GM12872 (cell line): Measurements from ENCODE around the gene PRR14L.

Source experiments
- TF ChIP-seq, protein P1 (sequence below): IDR thresholded peaks from 3 replicates; pipeline ENCODE4 v1.5.1; 2011; ENCODE audit warnings: low read depth, mild to moderate bottlenecking, low read length, moderate library complexity; ENCODE audit not compliant: insufficient read depth

Gene PRR14L

DNA sequence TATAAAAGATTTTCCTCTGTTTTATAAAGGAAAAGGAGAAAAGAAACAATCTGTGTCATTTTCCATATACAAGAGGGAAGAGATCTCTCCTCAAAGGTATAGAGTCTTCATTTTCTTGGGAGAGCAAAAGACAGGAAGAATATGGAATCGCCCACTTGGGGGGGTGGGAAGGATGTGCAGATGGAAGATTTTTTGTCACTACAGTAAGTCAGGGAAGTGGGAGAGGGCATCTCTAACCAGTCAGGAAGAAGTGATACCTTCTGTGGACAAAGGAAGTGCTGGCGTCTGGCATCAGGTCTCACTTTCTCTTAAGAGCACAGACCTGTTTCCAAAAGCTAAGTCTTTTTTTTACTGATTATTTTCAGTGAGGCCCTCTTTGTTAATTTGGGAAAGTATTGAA, 1.4 kb downstream of the PRR14L start:
- TF ChIP-seq, protein P1, sequence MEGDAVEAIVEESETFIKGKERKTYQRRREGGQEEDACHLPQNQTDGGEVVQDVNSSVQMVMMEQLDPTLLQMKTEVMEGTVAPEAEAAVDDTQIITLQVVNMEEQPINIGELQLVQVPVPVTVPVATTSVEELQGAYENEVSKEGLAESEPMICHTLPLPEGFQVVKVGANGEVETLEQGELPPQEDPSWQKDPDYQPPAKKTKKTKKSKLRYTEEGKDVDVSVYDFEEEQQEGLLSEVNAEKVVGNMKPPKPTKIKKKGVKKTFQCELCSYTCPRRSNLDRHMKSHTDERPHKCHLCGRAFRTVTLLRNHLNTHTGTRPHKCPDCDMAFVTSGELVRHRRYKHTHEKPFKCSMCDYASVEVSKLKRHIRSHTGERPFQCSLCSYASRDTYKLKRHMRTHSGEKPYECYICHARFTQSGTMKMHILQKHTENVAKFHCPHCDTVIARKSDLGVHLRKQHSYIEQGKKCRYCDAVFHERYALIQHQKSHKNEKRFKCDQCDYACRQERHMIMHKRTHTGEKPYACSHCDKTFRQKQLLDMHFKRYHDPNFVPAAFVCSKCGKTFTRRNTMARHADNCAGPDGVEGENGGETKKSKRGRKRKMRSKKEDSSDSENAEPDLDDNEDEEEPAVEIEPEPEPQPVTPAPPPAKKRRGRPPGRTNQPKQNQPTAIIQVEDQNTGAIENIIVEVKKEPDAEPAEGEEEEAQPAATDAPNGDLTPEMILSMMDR = no peak

DNA sequence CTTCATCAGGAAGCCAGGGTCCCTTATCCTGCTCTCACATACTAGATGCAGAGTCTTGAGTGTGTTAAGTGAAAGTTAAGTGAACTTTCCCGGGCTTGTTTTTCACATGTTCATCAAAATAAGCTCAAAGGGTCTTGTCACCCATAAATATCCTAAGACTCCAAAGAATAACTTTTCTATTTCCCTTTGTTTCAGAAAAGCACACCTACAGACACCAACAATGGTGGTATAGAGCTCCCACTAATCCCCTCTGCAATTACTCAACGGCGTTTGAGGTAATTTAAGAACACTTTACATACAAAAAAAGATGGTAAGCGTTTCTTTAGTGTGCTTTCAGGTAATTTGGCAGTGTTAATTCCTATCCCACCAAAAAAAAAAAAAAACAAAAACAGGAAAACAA, 2.5 kb downstream of the PRR14L start:
- TF ChIP-seq, protein P1 = no peak

DNA sequence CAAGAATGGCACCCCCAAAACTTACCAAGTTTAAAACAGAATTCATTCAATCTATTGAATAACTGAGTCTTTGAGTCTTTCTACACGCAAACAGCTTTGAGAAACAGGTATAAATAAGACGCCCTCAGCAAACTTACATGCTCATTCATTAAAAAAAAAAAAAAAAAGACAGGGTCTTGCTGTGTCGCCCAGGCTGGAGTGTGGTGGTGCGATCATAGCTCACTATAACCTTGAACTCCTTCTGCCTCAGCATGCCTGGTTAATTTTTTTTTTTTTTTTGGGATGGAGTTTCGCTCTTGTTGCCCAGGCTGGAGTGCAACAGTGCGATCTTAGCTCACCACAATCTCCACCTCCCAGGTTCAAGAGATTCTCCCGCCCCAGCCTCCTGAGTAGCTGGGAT, 6.1 kb downstream of the PRR14L start:
- TF ChIP-seq, protein P1 = no peak

DNA sequence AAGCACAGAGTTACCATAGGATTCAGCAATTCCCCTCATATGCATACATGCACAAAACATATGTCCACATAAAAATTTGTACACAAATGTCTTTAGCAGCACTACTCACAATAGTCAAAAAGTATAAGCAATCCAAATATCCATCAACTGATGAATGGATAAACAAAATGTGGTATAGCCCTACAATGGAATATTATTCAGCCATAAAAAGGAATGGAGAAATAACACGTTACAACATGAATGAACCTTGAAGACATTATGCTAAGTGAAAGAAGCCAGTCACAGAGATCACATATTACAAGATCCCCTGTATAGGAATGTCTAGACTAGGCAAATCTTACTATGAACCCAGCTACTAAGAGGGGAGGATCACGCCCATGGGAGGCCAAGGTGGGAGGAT, 7.2 kb downstream of the PRR14L start:
- TF ChIP-seq, protein P1 = no peak

DNA sequence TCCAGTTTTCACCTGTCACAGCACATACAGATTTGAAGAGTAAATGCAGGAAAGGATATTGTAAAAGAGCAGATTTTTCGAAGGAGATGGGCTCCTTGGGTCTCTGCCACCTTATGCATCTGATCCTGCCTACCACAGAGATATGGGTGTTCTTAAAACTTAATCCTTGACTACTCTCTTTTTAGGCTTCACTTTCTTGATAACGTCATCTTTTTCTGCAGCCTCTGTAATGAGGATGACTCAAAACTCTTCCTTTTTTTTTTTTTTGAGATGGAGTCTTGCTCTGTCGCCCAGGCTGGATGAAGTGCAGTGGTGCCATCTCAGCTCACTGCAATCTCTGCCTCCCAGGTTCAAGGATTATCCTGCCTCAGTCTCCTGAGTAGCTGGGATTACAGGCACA, 7.8 kb downstream of the PRR14L start:
- TF ChIP-seq, protein P1 = no peak

- TF ChIP-seq, protein P1 = no peak
Observed at GRCh38 chr22:31739795-31740201, 10.1 kb downstream of the PRR14L start.

- TF ChIP-seq, protein P1 = no peak
Observed at GRCh38 chr22:31738566-31738965, 11.4 kb downstream of the PRR14L start.

GRCh38 chr22:31737932-31738331, 12.0 kb downstream of the PRR14L start:
- TF ChIP-seq, protein P1 = no peak
